HepG2 (cell line): ENCODE measurements around the gene TOMM40L. TPM values are rescaled to one million over a fixed set of nuclear protein-coding genes. Genes with fewer than 3 reads are reported as not detected.

ENCODE experiments used
- HOXD1 ChIP-seq: sonication (generic); formaldehyde crosslinking; IDR thresholded peaks from 2 replicates; pipeline ENCODE4 v1.5.0; 2020; ENCODE audit warnings: missing genetic modification reagents
- MIXL1 ChIP-seq: IDR thresholded peaks from 2 replicates; pipeline ENCODE4 v1.6.1; 2016
- ZMYM3 ChIP-seq: sonication (generic); formaldehyde crosslinking; IDR thresholded peaks from 2 replicates; pipeline ENCODE4 v1.5.1; 2020; ENCODE audit warnings: mild to moderate bottlenecking, missing genetic modification reagents
- ZNF335 ChIP-seq: sonication (generic); formaldehyde crosslinking; IDR thresholded peaks from 2 replicates; pipeline ENCODE4 v1.4.0; 2020; ENCODE audit warnings: missing genetic modification reagents
- ZNF430 ChIP-seq: sonication (generic); formaldehyde crosslinking; IDR thresholded peaks from 2 replicates; pipeline ENCODE4 v1.9.0; 2021; ENCODE audit warnings: mild to moderate bottlenecking, missing genetic modification reagents
- ZNF503 ChIP-seq: sonication (generic); formaldehyde crosslinking; IDR thresholded peaks from 2 replicates; pipeline ENCODE4 v1.4.0; 2020; ENCODE audit warnings: missing genetic modification reagents
- ZNF615 ChIP-seq: sonication (generic); formaldehyde crosslinking; IDR thresholded peaks from 2 replicates; pipeline ENCODE4 v1.5.0; 2020; ENCODE audit warnings: mild to moderate bottlenecking, missing genetic modification reagents, borderline replicate concordance
- ZNF788 ChIP-seq: sonication (generic); formaldehyde crosslinking; IDR thresholded peaks from 2 replicates; pipeline ENCODE4 v1.5.0; 2020; ENCODE audit warnings: mild to moderate bottlenecking, missing genetic modification reagents, borderline replicate concordance
- ZNF792 ChIP-seq: IDR thresholded peaks from 2 replicates; pipeline ENCODE4 v1.6.1; 2016
- ZNF850 ChIP-seq: sonication (generic); formaldehyde crosslinking; conservative IDR thresholded peaks from 2 replicates; pipeline ENCODE4 v1.9.0; 2021; ENCODE audit warnings: mild to moderate bottlenecking, missing genetic modification reagents
- ZNF878 ChIP-seq: sonication (generic); formaldehyde crosslinking; IDR thresholded peaks from 2 replicates; pipeline ENCODE4 v1.8.1; 2023; ENCODE audit warnings: mild to moderate bottlenecking, missing genetic modification reagents, moderate library complexity
- polyA plus RNA-seq, 8 experiments: library from polyadenylated mRNA; depleted of rRNA in 3 of 8; stranded (reverse) in 7 of 8; unstranded in 1 of 8; fragments of >200 nt; fragmentation: Illumina TruSeq in 4 of 8; extraction: Trizol in 4 of 8; gene quantifications; 2 replicates each; pipeline versions ENCODE4 v1.2.1 to v1.2.3, GENCODE V29; 2011 to 2016; ENCODE audit warnings: low read depth in 4 of 8, missing spikeins in 1 of 8, mixed read lengths in 1 of 8; ENCODE audit not compliant: insufficient read depth in 1 of 8
- total RNA-seq, 5 experiments: library from RNA; depleted of rRNA; stranded (reverse); fragments of >200 nt; fragmentation: Illumina TruSeq; extraction: Trizol; gene quantifications; 2 replicates each; pipeline ENCODE4 v1.2.3, GENCODE V29; 2016; ENCODE audit warnings: low read depth in 1 of 5
- TF ChIP-seq, protein P1 (sequence below): sonication (generic); formaldehyde crosslinking; IDR thresholded peaks from 2 replicates; pipeline ENCODE4 v1.9.0; 2021; ENCODE audit warnings: missing genetic modification reagents, borderline replicate concordance
- TF ChIP-seq, protein P2 (sequence below): IDR thresholded peaks from 2 replicates; pipeline ENCODE4 v1.6.1; 2016; ENCODE audit warnings: low read depth, missing genetic modification reagents, missing compliant biosample characterization

The TOMM40L gene
- total and polyA plus RNA-seq, 2 of the 13 experiments (the other 11 are each of a cell fraction or from before 2014, with no cell fraction given), result 14.1 to 26.2 TPM

DNA sequence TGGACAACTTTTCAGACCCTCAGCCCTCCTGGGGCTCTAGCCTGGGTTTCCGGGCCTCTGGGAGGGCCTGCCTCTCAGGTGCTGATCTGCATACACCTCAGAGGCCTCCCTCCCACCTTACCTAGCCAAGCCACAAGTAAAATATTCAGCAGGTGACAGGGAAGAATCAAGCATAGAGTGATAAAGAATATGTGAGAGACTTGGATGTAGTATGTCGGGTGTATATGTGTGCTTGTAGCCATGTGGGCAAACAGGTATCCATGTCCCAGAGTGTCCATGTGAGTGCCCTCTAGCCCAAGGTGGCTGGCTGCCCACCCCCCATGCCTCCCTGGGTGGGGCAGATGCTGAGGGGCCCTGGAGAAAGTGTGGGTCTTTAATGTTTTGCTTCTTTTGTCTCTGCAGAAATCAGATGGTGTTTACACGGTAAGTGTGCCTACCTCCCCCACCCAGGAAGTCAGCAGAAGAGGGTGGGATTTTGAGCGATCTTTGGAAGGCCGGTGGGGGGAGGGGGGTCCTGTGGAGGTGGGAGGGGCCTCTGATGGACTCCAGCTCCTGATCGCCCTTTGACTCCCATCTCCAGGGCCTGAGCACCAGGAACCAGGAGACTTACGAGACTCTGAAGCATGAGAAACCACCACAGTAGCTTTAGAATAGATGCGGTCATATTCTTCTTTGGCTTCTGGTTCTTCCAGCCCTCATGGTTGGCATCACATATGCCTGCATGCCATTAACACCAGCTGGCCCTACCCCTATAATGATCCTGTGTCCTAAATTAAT, 7.4 kb upstream of the TOMM40L start (continued):
- TF ChIP-seq, protein P1, sequence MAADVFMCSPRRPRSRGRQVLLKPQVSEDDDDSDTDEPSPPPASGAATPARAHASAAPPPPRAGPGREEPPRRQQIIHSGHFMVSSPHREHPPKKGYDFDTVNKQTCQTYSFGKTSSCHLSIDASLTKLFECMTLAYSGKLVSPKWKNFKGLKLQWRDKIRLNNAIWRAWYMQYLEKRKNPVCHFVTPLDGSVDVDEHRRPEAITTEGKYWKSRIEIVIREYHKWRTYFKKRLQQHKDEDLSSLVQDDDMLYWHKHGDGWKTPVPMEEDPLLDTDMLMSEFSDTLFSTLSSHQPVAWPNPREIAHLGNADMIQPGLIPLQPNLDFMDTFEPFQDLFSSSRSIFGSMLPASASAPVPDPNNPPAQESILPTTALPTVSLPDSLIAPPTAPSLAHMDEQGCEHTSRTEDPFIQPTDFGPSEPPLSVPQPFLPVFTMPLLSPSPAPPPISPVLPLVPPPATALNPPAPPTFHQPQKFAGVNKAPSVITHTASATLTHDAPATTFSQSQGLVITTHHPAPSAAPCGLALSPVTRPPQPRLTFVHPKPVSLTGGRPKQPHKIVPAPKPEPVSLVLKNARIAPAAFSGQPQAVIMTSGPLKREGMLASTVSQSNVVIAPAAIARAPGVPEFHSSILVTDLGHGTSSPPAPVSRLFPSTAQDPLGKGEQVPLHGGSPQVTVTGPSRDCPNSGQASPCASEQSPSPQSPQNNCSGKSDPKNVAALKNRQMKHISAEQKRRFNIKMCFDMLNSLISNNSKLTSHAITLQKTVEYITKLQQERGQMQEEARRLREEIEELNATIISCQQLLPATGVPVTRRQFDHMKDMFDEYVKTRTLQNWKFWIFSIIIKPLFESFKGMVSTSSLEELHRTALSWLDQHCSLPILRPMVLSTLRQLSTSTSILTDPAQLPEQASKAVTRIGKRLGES (CRISPR knock-in tag), result 0 out of 2 replicates have a peak, but pooled peaks have one; percentile 17
- peak; percentile 57; the same call in 1 of the 2 replicates for TF ChIP-seq ZNF503 (CRISPR knock-in tag)
- TF ChIP-seq ZNF335 (CRISPR knock-in tag), result peak; percentile 41; the same call in 1 of the 2 replicates
- peak; percentile 84 for TF ChIP-seq ZNF792 (CRISPR knock-in tag)
- no peak for TF ChIP-seq ZNF850 (CRISPR knock-in tag)
- peak; percentile 87 for TF ChIP-seq ZNF430 (CRISPR knock-in tag)
- TF ChIP-seq, protein P2, sequence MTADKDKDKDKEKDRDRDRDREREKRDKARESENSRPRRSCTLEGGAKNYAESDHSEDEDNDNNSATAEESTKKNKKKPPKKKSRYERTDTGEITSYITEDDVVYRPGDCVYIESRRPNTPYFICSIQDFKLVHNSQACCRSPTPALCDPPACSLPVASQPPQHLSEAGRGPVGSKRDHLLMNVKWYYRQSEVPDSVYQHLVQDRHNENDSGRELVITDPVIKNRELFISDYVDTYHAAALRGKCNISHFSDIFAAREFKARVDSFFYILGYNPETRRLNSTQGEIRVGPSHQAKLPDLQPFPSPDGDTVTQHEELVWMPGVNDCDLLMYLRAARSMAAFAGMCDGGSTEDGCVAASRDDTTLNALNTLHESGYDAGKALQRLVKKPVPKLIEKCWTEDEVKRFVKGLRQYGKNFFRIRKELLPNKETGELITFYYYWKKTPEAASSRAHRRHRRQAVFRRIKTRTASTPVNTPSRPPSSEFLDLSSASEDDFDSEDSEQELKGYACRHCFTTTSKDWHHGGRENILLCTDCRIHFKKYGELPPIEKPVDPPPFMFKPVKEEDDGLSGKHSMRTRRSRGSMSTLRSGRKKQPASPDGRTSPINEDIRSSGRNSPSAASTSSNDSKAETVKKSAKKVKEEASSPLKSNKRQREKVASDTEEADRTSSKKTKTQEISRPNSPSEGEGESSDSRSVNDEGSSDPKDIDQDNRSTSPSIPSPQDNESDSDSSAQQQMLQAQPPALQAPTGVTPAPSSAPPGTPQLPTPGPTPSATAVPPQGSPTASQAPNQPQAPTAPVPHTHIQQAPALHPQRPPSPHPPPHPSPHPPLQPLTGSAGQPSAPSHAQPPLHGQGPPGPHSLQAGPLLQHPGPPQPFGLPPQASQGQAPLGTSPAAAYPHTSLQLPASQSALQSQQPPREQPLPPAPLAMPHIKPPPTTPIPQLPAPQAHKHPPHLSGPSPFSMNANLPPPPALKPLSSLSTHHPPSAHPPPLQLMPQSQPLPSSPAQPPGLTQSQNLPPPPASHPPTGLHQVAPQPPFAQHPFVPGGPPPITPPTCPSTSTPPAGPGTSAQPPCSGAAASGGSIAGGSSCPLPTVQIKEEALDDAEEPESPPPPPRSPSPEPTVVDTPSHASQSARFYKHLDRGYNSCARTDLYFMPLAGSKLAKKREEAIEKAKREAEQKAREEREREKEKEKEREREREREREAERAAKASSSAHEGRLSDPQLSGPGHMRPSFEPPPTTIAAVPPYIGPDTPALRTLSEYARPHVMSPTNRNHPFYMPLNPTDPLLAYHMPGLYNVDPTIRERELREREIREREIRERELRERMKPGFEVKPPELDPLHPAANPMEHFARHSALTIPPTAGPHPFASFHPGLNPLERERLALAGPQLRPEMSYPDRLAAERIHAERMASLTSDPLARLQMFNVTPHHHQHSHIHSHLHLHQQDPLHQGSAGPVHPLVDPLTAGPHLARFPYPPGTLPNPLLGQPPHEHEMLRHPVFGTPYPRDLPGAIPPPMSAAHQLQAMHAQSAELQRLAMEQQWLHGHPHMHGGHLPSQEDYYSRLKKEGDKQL, result 0 out of 2 replicates have a peak, but pooled peaks have one; percentile 29
- no peak for TF ChIP-seq HOXD1 (CRISPR knock-in tag)
- TF ChIP-seq ZNF788 (CRISPR knock-in tag), result peak; percentile 59; the same call in 1 of the 2 replicates
- TF ChIP-seq MIXL1 (CRISPR knock-in tag), result peak; percentile 75
- no peak for TF ChIP-seq ZNF615 (CRISPR knock-in tag)
- no peak for TF ChIP-seq ZMYM3 (CRISPR knock-in tag)
- no peak; the same call in 1 of the 2 replicates for TF ChIP-seq ZNF878 (CRISPR knock-in tag)
